HG03575 (cell line): Measurements from ENCODE around the gene ATG10.

Experiments used
- ATAC-seq: cut with Tn5 transposase; IDR thresholded peaks from one replicate; pipeline ENCODE4 v1.9.1; 2021; ENCODE audit not compliant: unreplicated experiment, insufficient number of reproducible peaks, low FRiP score; ENCODE audit errors: extremely low read depth

Gene ATG10

GRCh38 chr5:82287625-82288024, 315.8 kb downstream of the ATG10 start:
- ATAC-seq = no peak

- ATAC-seq = no peak
These were observed 318.2 kb downstream of the ATG10 start for GRCh38 chr5:82290005-82290404.

DNA sequence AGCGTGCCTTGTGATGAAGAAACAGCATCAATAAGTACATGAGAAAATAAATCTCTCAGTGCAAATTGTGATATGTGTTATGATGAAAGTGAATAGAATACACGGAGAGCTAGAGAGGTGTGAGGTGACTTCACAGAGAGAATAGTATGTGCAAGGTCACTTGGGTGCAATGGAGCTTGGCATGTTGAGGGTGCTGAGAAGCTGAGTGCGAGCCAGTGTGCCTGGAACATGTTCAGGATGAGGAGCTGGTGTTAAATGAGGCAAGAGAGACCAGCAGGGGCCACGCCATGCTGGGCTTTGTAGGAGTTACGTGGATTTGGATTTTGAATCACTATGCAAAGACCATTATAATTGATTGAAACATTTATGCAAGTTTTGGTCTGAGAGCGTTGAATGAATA, 319.1 kb downstream of the ATG10 start:
- no peak for ATAC-seq

DNA sequence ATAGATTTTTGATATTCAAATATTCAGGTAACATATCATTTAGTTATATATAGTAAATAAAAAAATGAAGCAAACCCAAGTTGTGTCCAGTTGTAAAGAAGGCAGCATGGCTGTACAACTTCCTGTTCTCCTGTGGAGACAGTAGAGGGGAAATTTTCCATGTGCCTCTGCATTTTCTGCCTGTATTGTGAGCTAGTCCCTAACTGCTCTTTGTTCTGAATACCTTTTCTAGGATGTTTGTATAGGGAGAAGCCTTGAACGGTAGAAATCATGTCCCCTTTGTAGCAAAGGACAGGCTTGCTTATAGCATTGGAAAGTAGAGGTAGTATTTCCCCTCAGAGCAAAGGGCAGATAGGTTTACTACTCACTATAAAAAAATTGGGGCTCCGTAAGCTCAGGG, 319.6 kb downstream of the ATG10 start:
- ATAC-seq = no peak

DNA sequence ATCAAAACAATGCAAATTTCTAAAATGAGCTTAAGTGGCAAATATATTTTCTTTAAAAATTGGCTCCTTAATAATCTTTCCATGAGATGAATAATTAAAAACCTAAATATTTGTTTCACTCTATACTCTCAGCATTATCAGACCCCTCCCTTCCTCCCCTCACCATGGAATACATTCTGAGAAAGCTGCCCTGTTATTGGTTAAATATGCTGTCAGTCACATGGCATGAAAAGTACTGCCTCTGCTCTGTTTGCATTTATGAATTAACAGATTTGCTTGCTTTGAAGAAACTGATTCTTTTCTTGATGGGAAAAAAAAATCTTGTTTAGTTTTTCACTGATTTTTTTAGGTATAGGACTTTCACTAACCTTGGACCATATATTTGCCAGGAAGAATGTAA, 323.3 kb downstream of the ATG10 start:
- no peak for ATAC-seq

GRCh38 chr5:82295959-82296531, 324.2 kb downstream of the ATG10 start:
- no peak for ATAC-seq

DNA sequence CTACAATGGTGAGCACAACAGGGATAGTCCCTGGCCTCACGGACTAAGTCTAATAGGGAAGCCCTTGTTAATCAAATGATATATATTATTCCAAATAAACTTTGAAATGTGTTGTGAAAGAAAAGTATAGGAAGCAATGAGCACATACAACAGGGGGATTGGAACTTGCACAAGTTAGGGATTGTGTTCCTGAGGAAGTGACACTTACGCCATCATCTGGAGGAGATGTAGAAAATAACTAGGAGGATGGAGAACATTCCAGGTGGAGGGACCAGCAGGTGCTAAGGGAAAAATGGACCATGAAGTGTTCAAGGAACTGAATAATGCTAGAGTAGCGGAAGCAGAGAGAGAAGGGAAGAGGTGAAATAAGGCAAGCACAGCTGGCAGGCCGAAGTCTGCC, 325.1 kb downstream of the ATG10 start:
- ATAC-seq = no peak

DNA sequence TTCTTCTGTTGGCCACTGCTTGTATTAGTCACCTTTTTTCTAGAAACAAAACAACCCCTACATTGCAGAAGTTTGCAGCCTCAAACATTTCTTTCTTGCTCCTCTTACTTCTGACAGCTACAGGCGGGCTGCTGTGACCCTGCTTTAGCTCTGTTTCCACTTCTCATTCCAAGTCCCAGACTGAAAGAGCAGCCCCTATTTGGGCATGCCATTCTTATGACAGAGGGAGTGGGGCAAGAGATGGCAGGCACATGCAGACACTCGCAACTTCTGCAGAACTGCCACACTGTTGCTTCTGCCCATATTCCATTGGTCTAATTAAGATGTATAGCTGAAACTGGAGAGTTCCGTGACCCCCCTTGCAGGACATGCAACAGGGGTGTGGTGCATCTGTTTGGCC, 325.9 kb downstream of the ATG10 start:
- no peak for ATAC-seq

GRCh38 chr5:82298668-82299067, 326.8 kb downstream of the ATG10 start:
- no peak for ATAC-seq

DNA sequence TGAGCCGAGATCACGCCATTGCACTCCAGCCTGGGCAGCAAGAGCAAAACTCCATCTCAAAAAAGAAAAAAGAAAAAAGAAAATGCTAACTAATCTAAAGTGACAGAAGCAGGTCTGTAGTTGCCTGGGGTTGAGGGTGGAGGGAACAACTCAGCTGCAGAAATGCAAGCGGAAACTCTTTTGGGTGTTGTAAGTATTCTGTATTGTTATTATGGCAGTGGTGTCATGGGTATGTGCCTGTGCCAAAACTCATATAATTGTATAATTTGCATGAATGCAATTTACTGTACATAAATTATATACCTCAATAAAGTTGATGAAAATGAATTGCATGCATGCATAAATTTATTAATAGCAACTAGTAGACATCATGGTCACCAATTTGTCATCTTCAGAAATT, 329.4 kb downstream of the ATG10 start:
- ATAC-seq = no peak
